Ectodermal cell (in vitro differentiated cells): ENCODE measurements around the gene MAP3K13.
"Not testable (repeated sequence)": the region's sequence is repeated elsewhere in the genome, so short reads cannot be mapped to it uniquely, and the experiment has no call there.

Source experiments
- H3K27ac ChIP-seq: 2 replicates; pipeline ENCODE4 v1.7.0; 2013; ENCODE audit warnings: mild to moderate bottlenecking, low read depth, low read length; ENCODE audit not compliant: insufficient read depth, poor library complexity, severe bottlenecking
- H3K27me3 ChIP-seq: 2 replicates; pipeline ENCODE4 v1.7.0; 2013; ENCODE audit warnings: mild to moderate bottlenecking, low read length; ENCODE audit not compliant: insufficient read depth, control insufficient read depth, poor library complexity, severe bottlenecking
- H3K36me3 ChIP-seq: one replicate; pipeline ENCODE4 v1.7.0; 2013; ENCODE audit warnings: low read length; ENCODE audit not compliant: control insufficient read depth, insufficient read depth
- H3K4me1 ChIP-seq: one replicate; pipeline ENCODE4 v1.7.0; 2013; ENCODE audit warnings: low read length; ENCODE audit not compliant: control insufficient read depth, insufficient read depth
- H3K4me3 ChIP-seq: 2 replicates; pipeline ENCODE4 v1.7.0; 2013; ENCODE audit warnings: low read depth, low read length, control low read depth; ENCODE audit not compliant: insufficient read depth
- H3K9me3 ChIP-seq: 2 replicates; pipeline ENCODE4 v1.7.0; 2013; ENCODE audit warnings: mild to moderate bottlenecking, low read length, moderate library complexity; ENCODE audit not compliant: control insufficient read depth
- WGBS, 2 experiments: methylation state at CpG; one replicate each; pipeline ENCODE4 v1.1.7; 2013; ENCODE audit warnings: missing lambda C conversion rate in 2 of 2; 5-methylcytosine and 5-hydroxymethylcytosine counted together

MAP3K13 gene

GRCh38 chr3:185366074-185366335 is 3.1 kb downstream of the MAP3K13 start:
- 71 to 91% methylated on average over 1 of the region's 1 CpG for WGBS, 2 experiments
- Histone ChIP-seq H3K27me3 (peaks cover 37% of the 10 kb centered on the region), H3K9me3 (no peaks in the 10 kb centered on the region), H3K36me3 (no peaks in the 10 kb centered on the region), H3K4me3 (no peak overlapping the region), H3K27ac (no peak overlapping the region), H3K4me1 (peaks cover 5% of the 10 kb centered on the region)

- H3K27me3 ChIP-seq: peaks cover 37% of the 10 kb centered on the region
- no peak overlapping the region for H3K4me3 ChIP-seq
- no peak overlapping the region for H3K27ac ChIP-seq
- H3K9me3 ChIP-seq: no peaks in the 10 kb centered on the region
- H3K4me1 ChIP-seq: peaks cover 13% of the 10 kb centered on the region
- no peaks in the 10 kb centered on the region for H3K36me3 ChIP-seq
Measured at GRCh38 chr3:185366913-185367312, 4.0 kb downstream of the MAP3K13 start.

- H3K36me3 ChIP-seq, H3K27ac ChIP-seq, H3K4me1 ChIP-seq, H3K4me3 ChIP-seq, H3K9me3 ChIP-seq: not testable (repeated sequence)
- 76 to 78% methylated on average over 5 to 6 of the region's 6 CpGs for WGBS, 2 experiments
- peaks cover 13% of the 10 kb centered on the region for H3K27me3 ChIP-seq
Measured at GRCh38 chr3:185370349-185370748, 7.4 kb downstream of the MAP3K13 start.

- H3K4me1 ChIP-seq: peaks cover 9% of the 10 kb centered on the region
- no peak overlapping the region for H3K4me3 ChIP-seq
- H3K36me3 ChIP-seq: no peaks in the 10 kb centered on the region
- H3K27me3 ChIP-seq: peaks cover 6% of the 10 kb centered on the region
- WGBS, 2 experiments: 28 to 32% methylated on average over 2 of the region's 2 CpGs
- H3K27ac ChIP-seq: peak overlapping the region; percentile 22
- no peaks in the 10 kb centered on the region for H3K9me3 ChIP-seq
Measured at GRCh38 chr3:185371306-185372074, 8.6 kb downstream of the MAP3K13 start.

GRCh38 chr3:185381320-185382058 is 18.6 kb downstream of the MAP3K13 start:
- Histone ChIP-seq H3K4me1 (no peaks in the 10 kb centered on the region), H3K36me3 (no peaks in the 10 kb centered on the region), H3K9me3 (no peaks in the 10 kb centered on the region), H3K27me3 (no peaks in the 10 kb centered on the region), H3K4me3 (no peak overlapping the region), H3K27ac (no peak overlapping the region)
- whole genome bisulfite sequencing, 2 experiments: 88 to 98% methylated on average over 1 to 2 of the region's 2 CpGs

- Histone ChIP-seq H3K9me3 (no peaks in the 10 kb centered on the region), H3K27ac (no peak overlapping the region), H3K4me1 (no peaks in the 10 kb centered on the region), H3K27me3 (no peaks in the 10 kb centered on the region), H3K4me3 (no peak overlapping the region), H3K36me3 (no peaks in the 10 kb centered on the region)
- 100% methylated on average over 1 of the region's 1 CpG for WGBS, 2 experiments
Measured at GRCh38 chr3:185382154-185382553, 19.2 kb downstream of the MAP3K13 start.

GRCh38 chr3:185386515-185386914 is 23.6 kb downstream of the MAP3K13 start:
- not testable (repeated sequence) for H3K27me3 ChIP-seq, H3K27ac ChIP-seq, H3K36me3 ChIP-seq, H3K4me3 ChIP-seq, H3K9me3 ChIP-seq, H3K4me1 ChIP-seq
- 89 to 98% methylated on average over 3 of the region's 3 CpGs for whole genome bisulfite sequencing, 2 experiments

- 100% methylated on average over 1 of the region's 1 CpG; no CpG with 5 or more reads in 1 of the 2 experiments for WGBS, 2 experiments
- Histone ChIP-seq H3K27ac (no peak overlapping the region), H3K9me3 (no peaks in the 10 kb centered on the region), H3K36me3 (no peaks in the 10 kb centered on the region), H3K4me3 (no peak overlapping the region), H3K4me1 (no peaks in the 10 kb centered on the region), H3K27me3 (no peaks in the 10 kb centered on the region)
Measured at GRCh38 chr3:185387646-185388045, 24.7 kb downstream of the MAP3K13 start.

GRCh38 chr3:185393055-185393454 is 30.1 kb downstream of the MAP3K13 start:
- no peaks in the 10 kb centered on the region for H3K36me3 ChIP-seq
- H3K27me3 ChIP-seq: no peaks in the 10 kb centered on the region
- H3K4me1 ChIP-seq: no peaks in the 10 kb centered on the region
- WGBS, 2 experiments: 90% methylated on average over 3 of the region's 3 CpGs; no CpG with 5 or more reads in 1 of the 2 experiments
- H3K4me3 ChIP-seq: no peak overlapping the region
- H3K9me3 ChIP-seq: no peaks in the 10 kb centered on the region
- H3K27ac ChIP-seq: no peak overlapping the region

GRCh38 chr3:185397676-185398075 is 34.7 kb downstream of the MAP3K13 start:
- Histone ChIP-seq H3K4me1 (no peaks in the 10 kb centered on the region), H3K27me3 (no peaks in the 10 kb centered on the region), H3K27ac (no peak overlapping the region), H3K9me3 (no peaks in the 10 kb centered on the region), H3K36me3 (no peaks in the 10 kb centered on the region), H3K4me3 (no peak overlapping the region)
- 90 to 91% methylated on average over 6 of the region's 6 CpGs for WGBS, 2 experiments
